IMR-90 (cell line): ENCODE data around the gene SH3RF1. TPM values are rescaled to one million over a fixed set of nuclear protein-coding genes. Genes with fewer than 3 reads are reported as not detected.

Source experiments
- ATAC-seq: fragments of 200-7000 bp; cut with Tn5 transposase; 2 replicates; pipeline ENCODE4 v1.9.1; 2020; ENCODE audit warnings: low read depth, mild to moderate bottlenecking, moderate library complexity
- BruUV-seq: library from RNA; stranded (reverse); fragments of 400-500 nt; replicated peaks from 2 replicates; lab custom pipeline; 2021; lab: Mats Ljungman, UMichigan
- CTCF ChIA-PET: fragments of 300-600 bp; formaldehyde crosslinking; extraction: SDS; loops from one replicate; lab custom pipeline; 2021; ENCODE audit warnings: antibody characterized with exemption; lab: Yijun Ruan, JAX
- POLR2A ChIA-PET: fragments of 300-600 bp; sonication (Branson Sonifier 250); formaldehyde crosslinking; loops from one replicate; lab custom pipeline; 2022; ENCODE audit warnings: antibody characterized with exemption; ENCODE audit not compliant: unreplicated experiment; lab: Charles Lee
- DNase-seq: peaks from one replicate; pipeline ENCODE4 v3.0.0; 2013
- H2AFZ ChIP-seq: replicated peaks from 2 replicates; pipeline ENCODE3; 2013; ENCODE audit warnings: low read length, mild to moderate bottlenecking; ENCODE audit not compliant: poor library complexity
- H2AK5ac ChIP-seq: 2 replicates; pipeline ENCODE4 v1.6.1; 2013; ENCODE audit warnings: low read depth, low read length, inconsistent platforms
- H2AK9ac ChIP-seq: replicated peaks from 2 replicates; pipeline ENCODE3; 2013; ENCODE audit warnings: mild to moderate bottlenecking, low read depth, low read length, moderate library complexity; ENCODE audit not compliant: poor library complexity
- H2BK120ac ChIP-seq: 2 replicates; pipeline ENCODE4 v1.6.1; 2013; ENCODE audit warnings: low read depth, low read length, inconsistent platforms
- H2BK15ac ChIP-seq: 3 replicates; pipeline ENCODE4 v1.6.1; 2013; ENCODE audit warnings: low read depth, low read length, inconsistent platforms
- H2BK20ac ChIP-seq: 2 replicates; pipeline ENCODE4 v1.6.1; 2013; ENCODE audit warnings: low read depth, mild to moderate bottlenecking, inconsistent platforms, low read length, moderate library complexity
- H2BK5ac ChIP-seq: 2 replicates; pipeline ENCODE4 v1.6.1; 2013; ENCODE audit warnings: mild to moderate bottlenecking, low read depth, low read length, inconsistent platforms; ENCODE audit not compliant: poor library complexity, severe bottlenecking
- H3K14ac ChIP-seq: replicated peaks from 2 replicates; pipeline ENCODE4 v1.6.1; 2013; ENCODE audit warnings: low read depth, low read length, inconsistent platforms
- H3K18ac ChIP-seq: 2 replicates; pipeline ENCODE4 v1.6.1; 2013; ENCODE audit warnings: low read depth, low read length, control low read depth
- H3K23ac ChIP-seq: 2 replicates; pipeline ENCODE4 v1.6.1; 2013; ENCODE audit warnings: low read depth, low read length, inconsistent platforms
- H3K27ac ChIP-seq: 2 replicates; pipeline ENCODE4 v1.5.1; 2013; ENCODE audit warnings: mild to moderate bottlenecking, control low read depth, low read length; ENCODE audit not compliant: insufficient read depth
- H3K27me3 ChIP-seq: 2 replicates; pipeline ENCODE4 v1.6.1; 2013; ENCODE audit warnings: low read length; ENCODE audit not compliant: control insufficient read depth, insufficient read depth
- H3K36me3 ChIP-seq: 2 replicates; pipeline ENCODE4 v1.6.1; 2013; ENCODE audit warnings: low read length, mixed read lengths; ENCODE audit not compliant: control insufficient read depth, insufficient read depth
- H3K4ac ChIP-seq: 2 replicates; pipeline ENCODE4 v1.6.1; 2013; ENCODE audit warnings: low read depth, low read length, inconsistent platforms
- H3K4me1 ChIP-seq: 2 replicates; pipeline ENCODE4 v1.6.1; 2013; ENCODE audit warnings: low read length, mixed read lengths; ENCODE audit not compliant: control insufficient read depth, insufficient read depth
- H3K4me2 ChIP-seq: 2 replicates; pipeline ENCODE4 v1.6.1; 2013; ENCODE audit warnings: low read depth, mild to moderate bottlenecking, control low read depth, low read length, moderate library complexity
- H3K4me3 ChIP-seq: 2 replicates; pipeline ENCODE4 v1.5.1; 2013; ENCODE audit warnings: low read depth, mild to moderate bottlenecking, control low read depth, low read length, moderate library complexity; ENCODE audit not compliant: insufficient read depth
- H3K56ac ChIP-seq: 2 replicates; pipeline ENCODE4 v1.6.1; 2013; ENCODE audit warnings: low read length, inconsistent platforms; ENCODE audit not compliant: insufficient read depth; ENCODE audit errors: extremely low read depth
- H3K79me1 ChIP-seq, 2 experiments: 2 replicates each; pipeline ENCODE4 v1.6.1; 2013; ENCODE audit warnings: low read length in 2 of 2, inconsistent platforms in 1 of 2, low read depth in 1 of 2
- H3K9ac ChIP-seq: 2 replicates; pipeline ENCODE4 v1.6.1; 2013; ENCODE audit warnings: low read depth, low read length, control low read depth
- H3K9me1 ChIP-seq: 2 replicates; pipeline ENCODE4 v1.6.1; 2013; ENCODE audit warnings: low read length, inconsistent platforms; ENCODE audit not compliant: insufficient read depth
- H3K9me3 ChIP-seq: 2 replicates; pipeline ENCODE4 v1.6.1; 2013; ENCODE audit warnings: low read length; ENCODE audit not compliant: control insufficient read depth, insufficient read depth
- H4K20me1 ChIP-seq: 2 replicates; pipeline ENCODE4 v1.6.1; 2013; ENCODE audit warnings: low read length, inconsistent platforms; ENCODE audit not compliant: insufficient read depth
- H4K5ac ChIP-seq: 2 replicates; pipeline ENCODE4 v1.6.1; 2013; ENCODE audit warnings: mild to moderate bottlenecking, low read depth, low read length, control low read depth
- H4K8ac ChIP-seq, 2 experiments: 2 replicates each; pipeline ENCODE4 v1.6.1; 2013; ENCODE audit warnings: low read depth in 2 of 2, low read length in 2 of 2, control low read depth in 1 of 2, inconsistent platforms in 1 of 2
- H4K91ac ChIP-seq: 2 replicates; pipeline ENCODE4 v1.6.1; 2013; ENCODE audit warnings: low read depth, low read length, inconsistent platforms; ENCODE audit not compliant: insufficient read depth
- BHLHE40 ChIP-seq: fragments of 150-350 bp; IDR thresholded peaks from 2 replicates; pipeline ENCODE4 v1.6.1; 2016; ENCODE audit warnings: mild to moderate bottlenecking, low read depth, low read length
- CEBPB ChIP-seq: IDR thresholded peaks from 2 replicates; pipeline ENCODE4 v1.6.1; 2012; ENCODE audit warnings: low read depth, low read length, improper control_type of control experiment
- CHD1 ChIP-seq: IDR thresholded peaks from 2 replicates; pipeline ENCODE4 v1.6.1; 2012; ENCODE audit warnings: low read depth, low read length, improper control_type of control experiment
- ELK1 ChIP-seq: fragments of 150-350 bp; IDR thresholded peaks from 2 replicates; pipeline ENCODE4 v1.6.1; 2016; ENCODE audit warnings: low read depth, mild to moderate bottlenecking, low read length, moderate library complexity, borderline replicate concordance
- MAFK ChIP-seq: IDR thresholded peaks from 2 replicates; pipeline ENCODE4 v1.6.1; 2012; ENCODE audit warnings: low read depth, low read length, improper control_type of control experiment
- MAZ ChIP-seq: IDR thresholded peaks from 2 replicates; pipeline ENCODE4 v1.6.1; 2012; ENCODE audit warnings: low read depth, mild to moderate bottlenecking, low read length, improper control_type of control experiment, moderate library complexity, borderline replicate concordance
- NFE2L2 ChIP-seq: fragments of 150-350 bp; IDR thresholded peaks from 2 replicates; pipeline ENCODE4 v1.6.1; 2016; ENCODE audit warnings: low read depth, mild to moderate bottlenecking, low read length
- POLR2A ChIP-seq: IDR thresholded peaks from 2 replicates; pipeline ENCODE4 v1.6.1; 2012; ENCODE audit warnings: mild to moderate bottlenecking, low read depth, low read length
- SMC3 ChIP-seq: fragments of 150-350 bp; IDR thresholded peaks from 2 replicates; pipeline ENCODE4 v1.6.1; 2016; ENCODE audit warnings: low read depth, mild to moderate bottlenecking, antibody characterized with exemption, low read length, moderate library complexity
- dilution Hi-C: fragments of 300-500 bp; cut with HindIII; formaldehyde crosslinking; loops from one replicate; pipeline ENCODE4 v1.14.3; 2018; ENCODE audit warnings: low sequenced_read_pairs; ENCODE audit not compliant: unreplicated experiment
- in situ Hi-C: fragments of 300-500 bp; cut with MboI; formaldehyde crosslinking; loops from 3 replicates; pipeline ENCODE4 v1.14.3; 2019; ENCODE audit warnings: low sequenced_read_pairs, inconsistent platforms, mixed read lengths
- intact Hi-C: fragments of 100-400 bp; cut with micrococcal nuclease; formaldehyde crosslinking; loops from 2 replicates; pipeline ENCODE4 v1.10.0; 2022
- polyA plus RNA-seq, 3 experiments: library from polyadenylated mRNA; depleted of rRNA; stranded (reverse); fragments of >200 nt; gene quantifications; 2 replicates each; pipeline ENCODE4 v1.2.3, GENCODE V29; 2012; ENCODE audit warnings: low replicate concordance in 1 of 3
- total RNA-seq: library from RNA; depleted of rRNA; stranded (reverse); fragments of >200 nt; gene quantifications from 2 replicates; pipeline ENCODE4 v1.2.3, GENCODE V29; 2012
- TF ChIP-seq, protein P1 (sequence below): fragments of 150-350 bp; IDR thresholded peaks from 2 replicates; pipeline ENCODE4 v1.6.1; 2017; ENCODE audit warnings: mild to moderate bottlenecking, antibody characterized with exemption, low read length, low read depth
- TF ChIP-seq, protein P2 (sequence below): conservative IDR thresholded peaks from 2 replicates; pipeline ENCODE4 v1.5.1; 2012; ENCODE audit warnings: mild to moderate bottlenecking, low read depth, low read length, improper control_type of control experiment

SH3RF1 gene
- total and polyA plus RNA-seq, 2 of the 4 experiments (the other 2 are of a cell fraction): 22.0 to 29.8 TPM

DNA sequence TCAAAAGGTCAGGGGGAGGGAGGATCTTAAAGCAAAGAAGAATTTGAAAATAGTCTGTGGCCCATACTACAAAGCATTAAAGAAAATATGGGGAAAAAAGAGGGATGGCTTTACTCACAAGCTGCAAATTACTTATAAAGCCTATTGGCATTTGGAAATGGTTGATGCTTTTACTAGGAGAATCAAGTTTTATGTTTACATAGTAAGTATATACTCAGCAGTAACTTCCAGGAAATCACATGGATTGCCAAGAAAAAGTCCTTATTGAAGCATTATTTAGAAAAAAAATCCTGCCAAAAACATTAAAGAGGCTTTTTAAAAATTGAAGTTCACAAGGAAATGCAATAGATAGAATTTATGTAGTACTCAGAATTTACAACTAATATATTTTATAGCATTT lies 8.4 kb upstream of the SH3RF1 start:
- no peak overlapping the region for H3K14ac ChIP-seq
- TF ChIP-seq CHD1 (no peak), POLR2A (no peak), MAFK (no peak), MAZ (no peak), ELK1 (no peak), BHLHE40 (no peak), SMC3 (no peak), NFE2L2 (no peak), CEBPB (no peak)
- TF ChIP-seq, protein P1, sequence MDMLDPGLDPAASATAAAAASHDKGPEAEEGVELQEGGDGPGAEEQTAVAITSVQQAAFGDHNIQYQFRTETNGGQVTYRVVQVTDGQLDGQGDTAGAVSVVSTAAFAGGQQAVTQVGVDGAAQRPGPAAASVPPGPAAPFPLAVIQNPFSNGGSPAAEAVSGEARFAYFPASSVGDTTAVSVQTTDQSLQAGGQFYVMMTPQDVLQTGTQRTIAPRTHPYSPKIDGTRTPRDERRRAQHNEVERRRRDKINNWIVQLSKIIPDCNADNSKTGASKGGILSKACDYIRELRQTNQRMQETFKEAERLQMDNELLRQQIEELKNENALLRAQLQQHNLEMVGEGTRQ: no peak
- TF ChIP-seq, protein P2, sequence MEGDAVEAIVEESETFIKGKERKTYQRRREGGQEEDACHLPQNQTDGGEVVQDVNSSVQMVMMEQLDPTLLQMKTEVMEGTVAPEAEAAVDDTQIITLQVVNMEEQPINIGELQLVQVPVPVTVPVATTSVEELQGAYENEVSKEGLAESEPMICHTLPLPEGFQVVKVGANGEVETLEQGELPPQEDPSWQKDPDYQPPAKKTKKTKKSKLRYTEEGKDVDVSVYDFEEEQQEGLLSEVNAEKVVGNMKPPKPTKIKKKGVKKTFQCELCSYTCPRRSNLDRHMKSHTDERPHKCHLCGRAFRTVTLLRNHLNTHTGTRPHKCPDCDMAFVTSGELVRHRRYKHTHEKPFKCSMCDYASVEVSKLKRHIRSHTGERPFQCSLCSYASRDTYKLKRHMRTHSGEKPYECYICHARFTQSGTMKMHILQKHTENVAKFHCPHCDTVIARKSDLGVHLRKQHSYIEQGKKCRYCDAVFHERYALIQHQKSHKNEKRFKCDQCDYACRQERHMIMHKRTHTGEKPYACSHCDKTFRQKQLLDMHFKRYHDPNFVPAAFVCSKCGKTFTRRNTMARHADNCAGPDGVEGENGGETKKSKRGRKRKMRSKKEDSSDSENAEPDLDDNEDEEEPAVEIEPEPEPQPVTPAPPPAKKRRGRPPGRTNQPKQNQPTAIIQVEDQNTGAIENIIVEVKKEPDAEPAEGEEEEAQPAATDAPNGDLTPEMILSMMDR: no peak
- H3K9me3 ChIP-seq: no peaks in the 10 kb centered on the region
- no peak for ATAC-seq
- H3K9me1 ChIP-seq: no peaks in the 10 kb centered on the region; the same call in 1 of the 2 replicates
- H2BK5ac ChIP-seq: no peak overlapping the region
- no peak overlapping the region for H3K9ac ChIP-seq
- dilution Hi-C loops: no loop called here
- no peak overlapping the region for H2BK15ac ChIP-seq
- no peak overlapping the region for H3K23ac ChIP-seq
- no peak overlapping the region for H4K5ac ChIP-seq
- H2BK20ac ChIP-seq: no peak overlapping the region
- H3K79me1 ChIP-seq: no peaks in the 10 kb centered on the region; a peak in 1 of 4 replicates
- no peak overlapping the region for H4K91ac ChIP-seq
- H2AK9ac ChIP-seq: no peak overlapping the region
- BruUV-seq: no TSS peak
- no peaks in the 10 kb centered on the region for H3K27me3 ChIP-seq
- no peak overlapping the region for H2BK120ac ChIP-seq
- no peaks in the 10 kb centered on the region; the same call in 1 of the 2 replicates for H4K20me1 ChIP-seq
- ChIA-PET CTCF (interaction anchor here (0.9 kb wide), 1 partner anchor 29 kb away, joined by 4 read pairs; no protein-coding TSS in a partner anchor), POLR2A (no interaction called here)
- peaks cover 3% of the 10 kb centered on the region; the same call in 1 of the 2 replicates for H3K4me1 ChIP-seq
- no peak overlapping the region for H4K8ac ChIP-seq
- H3K56ac ChIP-seq: no peak overlapping the region
- intact Hi-C loops: loop anchor here (10.0 kb wide), 1 partner anchor 286 kb away; no protein-coding TSS in a partner anchor
- DNase-seq: peak; percentile 75
- no peak overlapping the region for H3K18ac ChIP-seq
- in situ Hi-C loops: no loop called here
- no peak overlapping the region for H3K4ac ChIP-seq
- H2AK5ac ChIP-seq: no peak overlapping the region
- H3K36me3 ChIP-seq: no peaks in the 10 kb centered on the region
- H2AFZ ChIP-seq: no peak overlapping the region
- no peak overlapping the region for H3K4me3 ChIP-seq
- no peak overlapping the region for H3K4me2 ChIP-seq
- H3K27ac ChIP-seq: no peak overlapping the region
